Hepatocyte (in vitro differentiated cells): ENCODE data around the gene RTN4R. TPM values are rescaled to one million over a fixed set of nuclear protein-coding genes. Genes with fewer than 3 reads are reported as not detected.

Experiments used
- DNase-seq: peaks from one replicate; pipeline ENCODE4 v3.0.0-alpha.2; 2016; ENCODE audit warnings: low spot score
- H2AFZ ChIP-seq: fragments of 200-600 bp; sonication (generic); 2 replicates; pipeline ENCODE4 v1.6.0; 2016; ENCODE audit warnings: antibody characterized with exemption, mild to moderate bottlenecking
- H3K27ac ChIP-seq: fragments of 200-600 bp; sonication (generic); 2 replicates; pipeline ENCODE4 v1.5.1; 2016; ENCODE audit warnings: mild to moderate bottlenecking
- H3K27me3 ChIP-seq: fragments of 200-600 bp; sonication (generic); 2 replicates; pipeline ENCODE4 v1.6.1; 2016
- H3K36me3 ChIP-seq: fragments of 200-600 bp; sonication (generic); replicated peaks from 2 replicates; pipeline ENCODE4 v1.5.1; 2016; ENCODE audit warnings: low read depth; ENCODE audit not compliant: insufficient read depth
- H3K4me1 ChIP-seq: fragments of 200-600 bp; sonication (generic); 2 replicates; pipeline ENCODE4 v1.5.1; 2016; ENCODE audit warnings: mild to moderate bottlenecking, moderate library complexity; ENCODE audit not compliant: insufficient read depth
- H3K4me2 ChIP-seq: fragments of 200-600 bp; sonication (generic); 2 replicates; pipeline ENCODE4 v1.6.0; 2016
- H3K4me3 ChIP-seq: fragments of 200-600 bp; sonication (generic); 2 replicates; pipeline ENCODE4 v1.5.1; 2016; ENCODE audit warnings: mild to moderate bottlenecking
- H3K79me2 ChIP-seq: fragments of 200-600 bp; sonication (generic); 2 replicates; pipeline ENCODE4 v1.6.0; 2017; ENCODE audit warnings: mild to moderate bottlenecking
- H3K9me2 ChIP-seq: fragments of 200-600 bp; sonication (generic); replicated peaks from 2 replicates; pipeline ENCODE4 v1.6.0; 2017; ENCODE audit warnings: mild to moderate bottlenecking; ENCODE audit not compliant: insufficient read depth
- H3K9me3 ChIP-seq: fragments of 200-600 bp; sonication (generic); 2 replicates; pipeline ENCODE4 v1.5.1; 2016; ENCODE audit warnings: low read depth, mild to moderate bottlenecking
- H4K20me1 ChIP-seq: fragments of 200-600 bp; sonication (generic); 2 replicates; pipeline ENCODE4 v1.6.0; 2016; ENCODE audit warnings: mild to moderate bottlenecking; ENCODE audit not compliant: insufficient read depth, poor library complexity, severe bottlenecking
- EZH2 ChIP-seq: fragments of 200-600 bp; sonication (generic); IDR thresholded peaks from 2 replicates; pipeline ENCODE4 v1.6.1; 2016; ENCODE audit warnings: antibody characterized with exemption, mild to moderate bottlenecking, borderline replicate concordance
- EZH2phosphoT487 ChIP-seq: fragments of 200-600 bp; sonication (generic); IDR thresholded peaks from one replicate; pipeline ENCODE4 v1.6.1; 2018; ENCODE audit warnings: antibody characterized with exemption, mild to moderate bottlenecking, low read depth, moderate library complexity; ENCODE audit not compliant: unreplicated experiment, severe bottlenecking
- WGBS: methylation state at CpG from one replicate; pipeline ENCODE4 v1.1.6; 2016; ENCODE audit warnings: low lambda C conversion rate; ENCODE audit errors: missing lambda C conversion rate; 5-methylcytosine and 5-hydroxymethylcytosine counted together
- polyA plus RNA-seq: library from polyadenylated mRNA; unstranded; fragments of >200 nt; fragmentation: Nextera tagmentation; extraction: Ambion mirVana; gene quantifications from 2 replicates; pipeline ENCODE4 v1.2.1, GENCODE V29; 2016
- total RNA-seq: library from RNA; depleted of rRNA; stranded (reverse); fragments of >200 nt; gene quantifications from 2 replicates; pipeline ENCODE4 v1.2.3, GENCODE V29; 2014
- TF ChIP-seq, protein P1 (sequence below): fragments of 200-600 bp; sonication (generic); IDR thresholded peaks from 2 replicates; pipeline ENCODE4 v1.5.1; 2016; ENCODE audit warnings: antibody characterized with exemption, mild to moderate bottlenecking; ENCODE audit not compliant: poor library complexity

RTN4R gene
- total and polyA plus RNA-seq, 2 experiments from 2014 or later, result 7.9 to 16.9 TPM

DNA sequence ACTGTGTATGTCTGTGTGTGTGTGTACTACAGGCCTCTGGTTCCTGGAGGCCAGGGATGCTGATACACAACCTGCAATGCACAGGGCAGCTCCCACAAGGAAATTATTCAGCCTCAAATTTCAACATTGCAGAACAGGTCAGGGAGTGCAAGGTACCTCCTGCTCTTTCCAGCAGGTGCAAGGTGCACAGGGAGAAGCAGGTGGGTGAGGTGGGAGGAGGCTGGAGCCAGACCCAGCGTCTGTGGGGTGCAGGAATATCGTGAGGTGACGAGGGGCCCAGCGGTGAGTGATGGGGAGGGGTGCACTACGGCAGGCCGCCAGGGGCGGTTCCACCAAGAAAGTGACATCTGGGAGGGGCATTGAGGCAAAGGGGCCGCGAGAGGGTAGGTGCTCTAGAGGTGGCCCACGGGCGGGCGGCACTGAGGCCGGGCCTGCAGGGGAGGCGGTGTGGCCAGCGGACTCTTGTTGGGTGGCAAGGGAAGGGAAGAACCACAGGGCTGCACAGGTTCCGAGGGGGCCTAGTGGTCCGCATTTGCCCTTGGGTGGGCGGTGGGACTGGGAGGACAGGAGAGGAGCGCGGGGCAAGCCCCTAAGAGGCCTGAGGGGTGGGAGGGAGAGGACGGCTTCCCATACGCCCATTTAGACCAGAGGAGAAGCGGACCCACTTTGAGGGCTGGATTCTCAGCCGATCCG lies 30.1 kb upstream of the RTN4R start:
- Histone ChIP-seq H3K27me3 (peaks cover 3% of the 10 kb centered on the region), H3K27ac (no peak overlapping the region), H2AFZ (peak overlapping the region; percentile 94), H4K20me1 (no peaks in the 10 kb centered on the region), H3K4me1 (peaks cover 13% of the 10 kb centered on the region), H3K79me2 (no peaks in the 10 kb centered on the region), H3K4me2 (peak overlapping the region; percentile 100), H3K9me3 (no peaks in the 10 kb centered on the region), H3K4me3 (no peak overlapping the region), H3K9me2 (no peaks in the 10 kb centered on the region), H3K36me3 (no peaks in the 10 kb centered on the region)
- 50% methylated on average over 23 of the region's 25 CpGs for WGBS
- no peak for DNase-seq
- TF ChIP-seq EZH2phosphoT487, result no peak
- TF ChIP-seq, protein P1, sequence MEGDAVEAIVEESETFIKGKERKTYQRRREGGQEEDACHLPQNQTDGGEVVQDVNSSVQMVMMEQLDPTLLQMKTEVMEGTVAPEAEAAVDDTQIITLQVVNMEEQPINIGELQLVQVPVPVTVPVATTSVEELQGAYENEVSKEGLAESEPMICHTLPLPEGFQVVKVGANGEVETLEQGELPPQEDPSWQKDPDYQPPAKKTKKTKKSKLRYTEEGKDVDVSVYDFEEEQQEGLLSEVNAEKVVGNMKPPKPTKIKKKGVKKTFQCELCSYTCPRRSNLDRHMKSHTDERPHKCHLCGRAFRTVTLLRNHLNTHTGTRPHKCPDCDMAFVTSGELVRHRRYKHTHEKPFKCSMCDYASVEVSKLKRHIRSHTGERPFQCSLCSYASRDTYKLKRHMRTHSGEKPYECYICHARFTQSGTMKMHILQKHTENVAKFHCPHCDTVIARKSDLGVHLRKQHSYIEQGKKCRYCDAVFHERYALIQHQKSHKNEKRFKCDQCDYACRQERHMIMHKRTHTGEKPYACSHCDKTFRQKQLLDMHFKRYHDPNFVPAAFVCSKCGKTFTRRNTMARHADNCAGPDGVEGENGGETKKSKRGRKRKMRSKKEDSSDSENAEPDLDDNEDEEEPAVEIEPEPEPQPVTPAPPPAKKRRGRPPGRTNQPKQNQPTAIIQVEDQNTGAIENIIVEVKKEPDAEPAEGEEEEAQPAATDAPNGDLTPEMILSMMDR, result no peak
- no peak for TF ChIP-seq EZH2

DNA sequence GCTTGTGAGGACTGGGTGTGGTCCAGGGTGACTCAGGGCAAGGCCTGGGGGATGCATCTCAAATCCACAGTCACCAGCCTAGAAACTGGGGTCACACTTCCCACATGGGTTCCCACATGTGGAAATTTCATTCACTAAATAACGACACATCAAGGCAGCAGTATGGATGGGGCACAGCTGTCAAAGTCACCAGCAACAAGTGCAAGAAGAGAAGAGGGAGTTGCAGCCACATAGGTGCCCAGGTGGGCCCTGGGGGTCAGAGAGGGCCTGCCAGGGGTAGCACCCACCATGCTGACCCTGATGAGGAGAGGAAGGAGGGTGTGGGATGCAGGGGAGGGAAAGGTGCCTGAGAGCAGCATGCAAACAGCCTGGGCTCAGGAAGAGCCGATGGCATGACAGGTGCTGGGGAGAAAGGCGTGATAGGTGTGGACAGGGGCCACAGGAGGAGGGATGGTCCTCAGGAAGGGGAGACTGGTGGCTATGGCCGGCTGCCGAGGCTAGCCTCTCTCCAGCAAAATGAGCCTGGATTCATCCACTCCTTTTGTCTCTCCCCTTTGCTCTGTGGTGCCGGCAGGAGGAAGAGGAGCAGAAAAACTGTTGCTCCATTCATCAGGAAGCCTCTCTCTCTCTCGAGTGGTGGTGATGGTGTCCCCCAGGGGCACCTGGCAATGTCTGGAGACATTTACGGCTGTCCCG lies 29.4 kb upstream of the RTN4R start:
- Histone ChIP-seq H3K9me2 (no peaks in the 10 kb centered on the region), H3K27ac (no peak overlapping the region), H3K27me3 (peaks cover 3% of the 10 kb centered on the region), H3K36me3 (no peaks in the 10 kb centered on the region), H3K4me3 (no peak overlapping the region), H4K20me1 (no peaks in the 10 kb centered on the region), H3K4me2 (no peak overlapping the region), H2AFZ (no peak overlapping the region), H3K9me3 (no peaks in the 10 kb centered on the region), H3K79me2 (no peaks in the 10 kb centered on the region), H3K4me1 (peaks cover 13% of the 10 kb centered on the region)
- 78% methylated on average over 9 of the region's 9 CpGs for WGBS
- no peak for TF ChIP-seq EZH2phosphoT487
- TF ChIP-seq, protein P1, result no peak
- TF ChIP-seq EZH2, result no peak
- DNase-seq, result no peak

DNA sequence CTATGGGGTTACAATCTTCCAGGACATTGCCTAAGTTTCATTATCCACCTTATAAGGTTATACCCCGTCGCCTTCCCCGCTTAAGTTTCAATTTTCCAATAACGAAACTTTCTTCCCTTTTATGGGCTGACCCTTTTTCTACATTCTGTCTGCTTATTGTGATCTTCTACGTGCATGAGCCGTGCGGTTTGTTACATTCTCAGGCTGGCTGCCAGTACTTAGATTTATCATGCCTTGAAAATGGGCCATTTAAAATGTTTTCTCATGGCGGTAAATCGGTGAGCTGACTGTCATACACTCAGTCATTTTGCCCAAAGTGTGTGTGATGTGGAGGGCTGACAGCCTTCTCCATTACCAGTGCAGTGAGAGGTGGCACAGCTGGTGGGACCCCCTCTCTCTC lies 28.5 kb upstream of the RTN4R start:
- no peak overlapping the region for H3K4me2 ChIP-seq
- H4K20me1 ChIP-seq, result no peaks in the 10 kb centered on the region
- H3K79me2 ChIP-seq, result no peaks in the 10 kb centered on the region
- no peak overlapping the region for H3K4me3 ChIP-seq
- peaks cover 3% of the 10 kb centered on the region for H3K27me3 ChIP-seq
- TF ChIP-seq, protein P1, result no peak
- TF ChIP-seq EZH2phosphoT487, result no peak
- no peak for TF ChIP-seq EZH2
- H3K36me3 ChIP-seq, result no peaks in the 10 kb centered on the region
- H3K27ac ChIP-seq, result no peak overlapping the region
- peaks cover 13% of the 10 kb centered on the region for H3K4me1 ChIP-seq
- WGBS, result 88% methylated on average over 9 of the region's 9 CpGs
- DNase-seq, result no peak
- no peaks in the 10 kb centered on the region for H3K9me2 ChIP-seq
- H2AFZ ChIP-seq, result no peak overlapping the region
- no peaks in the 10 kb centered on the region for H3K9me3 ChIP-seq
